ENCODE data around the gene CLEC4E. TPM values are rescaled to one million over a fixed set of nuclear protein-coding genes. Genes with fewer than 3 reads are reported as not detected.

CLEC4E gene
- total RNA-seq, 1 donor from 2014 or later: 1.2 TPM

DNA sequence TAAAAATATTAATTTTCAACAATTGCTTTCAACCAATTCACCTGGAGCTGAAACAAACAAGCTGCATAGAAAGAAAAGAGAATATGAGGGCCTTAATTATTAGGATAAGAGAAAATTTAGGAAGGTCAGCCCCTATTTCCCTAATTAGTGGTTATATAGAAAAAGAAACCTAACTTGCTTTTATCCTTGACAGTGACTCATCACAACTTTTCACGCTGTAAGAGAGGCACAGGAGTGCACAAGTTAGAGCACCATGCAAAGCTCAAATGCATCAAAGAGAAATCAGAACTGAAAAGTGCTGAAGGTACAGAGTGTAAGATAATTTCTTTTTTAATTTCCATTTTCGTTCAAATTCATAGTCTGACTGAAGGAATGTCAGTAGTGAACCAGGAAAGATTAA, 22.7 kb downstream of the CLEC4E start:
- H3K9me3 Mint-ChIP-seq (ENCODE audit: unreplicated experiment): no peaks in the 10 kb centered on the region
- H3K4me3 Mint-ChIP-seq (ENCODE audit: unreplicated experiment): no peak overlapping the region
- DNase-seq (ENCODE audit: low spot score): no peak
- H3K27ac Mint-ChIP-seq (ENCODE audit: unreplicated experiment): no peak overlapping the region
- H3K4me1 Mint-ChIP-seq (ENCODE audit: unreplicated experiment): peaks cover 4% of the 10 kb centered on the region
- H3K27me3 Mint-ChIP-seq (ENCODE audit: unreplicated experiment): no peaks in the 10 kb centered on the region
- TF ChIP-seq, protein P1, sequence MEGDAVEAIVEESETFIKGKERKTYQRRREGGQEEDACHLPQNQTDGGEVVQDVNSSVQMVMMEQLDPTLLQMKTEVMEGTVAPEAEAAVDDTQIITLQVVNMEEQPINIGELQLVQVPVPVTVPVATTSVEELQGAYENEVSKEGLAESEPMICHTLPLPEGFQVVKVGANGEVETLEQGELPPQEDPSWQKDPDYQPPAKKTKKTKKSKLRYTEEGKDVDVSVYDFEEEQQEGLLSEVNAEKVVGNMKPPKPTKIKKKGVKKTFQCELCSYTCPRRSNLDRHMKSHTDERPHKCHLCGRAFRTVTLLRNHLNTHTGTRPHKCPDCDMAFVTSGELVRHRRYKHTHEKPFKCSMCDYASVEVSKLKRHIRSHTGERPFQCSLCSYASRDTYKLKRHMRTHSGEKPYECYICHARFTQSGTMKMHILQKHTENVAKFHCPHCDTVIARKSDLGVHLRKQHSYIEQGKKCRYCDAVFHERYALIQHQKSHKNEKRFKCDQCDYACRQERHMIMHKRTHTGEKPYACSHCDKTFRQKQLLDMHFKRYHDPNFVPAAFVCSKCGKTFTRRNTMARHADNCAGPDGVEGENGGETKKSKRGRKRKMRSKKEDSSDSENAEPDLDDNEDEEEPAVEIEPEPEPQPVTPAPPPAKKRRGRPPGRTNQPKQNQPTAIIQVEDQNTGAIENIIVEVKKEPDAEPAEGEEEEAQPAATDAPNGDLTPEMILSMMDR (IDR thresholded peaks at IDR 0.05; ENCODE audit: unreplicated experiment): no peak
- no peaks in the 10 kb centered on the region for H3K36me3 Mint-ChIP-seq (ENCODE audit: low read depth, unreplicated experiment)

DNA sequence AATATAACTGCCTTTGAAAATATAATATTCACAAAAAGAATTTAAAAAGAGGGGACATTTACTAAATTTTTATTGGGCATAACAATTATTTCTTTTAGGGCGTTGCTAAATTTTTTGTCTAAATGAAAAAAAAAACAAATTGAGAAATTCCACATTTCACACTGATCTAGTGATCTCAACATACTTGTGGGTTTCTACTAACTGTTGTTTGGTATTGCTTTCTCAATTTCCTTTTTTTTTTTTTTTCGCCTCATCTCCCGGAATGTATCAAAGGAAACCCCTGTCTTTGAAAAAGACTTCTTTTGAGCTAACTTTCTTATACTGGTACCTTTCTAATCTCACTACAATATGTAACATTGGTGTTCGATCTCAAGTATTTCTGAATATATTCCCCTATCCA, 27.4 kb downstream of the CLEC4E start, which contains the start of gene CLEC4D:
CLEC4D (plus strand) TSS at position 248 of the 400 bp plus-strand sequence. CDS start 230 bp downstream, outside the sequence.
- Mint-ChIP-seq H3K36me3 (ENCODE audit: low read depth, unreplicated experiment) (no peaks in the 10 kb centered on the region), H3K4me1 (ENCODE audit: unreplicated experiment) (peaks cover 4% of the 10 kb centered on the region), H3K27me3 (ENCODE audit: unreplicated experiment) (no peaks in the 10 kb centered on the region), H3K27ac (ENCODE audit: unreplicated experiment) (no peak within 1 kb of the TSS), H3K9me3 (ENCODE audit: unreplicated experiment) (no peaks in the 10 kb centered on the region), H3K4me3 (ENCODE audit: unreplicated experiment) (no peak within 1 kb of the TSS)
- no peak for DNase-seq (ENCODE audit: low spot score)
- TF ChIP-seq, protein P1 (IDR thresholded peaks at IDR 0.05; ENCODE audit: unreplicated experiment): no peak

DNA sequence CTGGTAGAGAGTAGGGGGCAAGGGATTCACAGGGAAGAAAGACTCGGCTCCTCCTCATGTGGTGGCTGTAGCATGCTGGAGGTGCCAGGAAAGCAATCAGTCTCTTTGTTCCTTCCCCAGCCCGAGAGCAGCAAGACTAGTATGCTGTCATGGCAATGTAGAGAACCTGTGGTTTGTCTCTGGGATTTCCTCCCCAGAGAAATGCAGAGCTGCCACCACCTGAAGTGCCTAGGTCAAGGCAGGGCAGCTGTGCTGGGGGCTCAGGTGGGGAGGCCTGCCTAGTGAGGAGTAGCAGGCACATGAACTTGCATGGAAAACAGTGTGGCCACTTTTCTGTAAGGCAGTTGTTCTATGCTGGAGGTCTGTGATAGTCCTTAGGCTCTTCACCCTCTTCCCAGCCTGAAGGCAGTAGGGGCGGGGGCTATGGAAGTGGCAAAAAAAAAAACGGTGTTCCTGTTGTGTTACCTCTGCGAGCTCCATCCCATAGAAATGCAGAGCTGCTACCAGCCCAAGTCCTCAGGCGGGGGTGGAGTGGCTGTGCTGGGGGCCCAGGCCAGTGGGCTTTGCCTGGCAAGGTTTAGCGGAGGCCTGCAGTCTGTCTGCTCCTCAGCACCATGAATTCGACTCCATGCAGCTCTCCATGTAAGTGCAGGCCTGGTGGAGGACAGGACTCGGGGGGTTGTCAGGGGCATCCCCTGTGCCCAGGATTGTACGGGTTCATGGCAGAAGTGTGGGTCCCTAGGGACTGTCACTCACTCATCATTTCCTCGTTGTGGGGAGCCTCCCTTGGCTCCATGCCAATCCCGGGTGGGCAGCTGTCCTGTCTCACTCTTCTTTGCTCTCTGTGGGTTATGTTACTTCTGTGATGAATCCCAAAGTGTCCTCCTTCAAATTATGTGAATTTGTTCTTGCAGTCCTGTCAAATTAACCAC, 31.5 kb downstream of the CLEC4E start:
- TF ChIP-seq, protein P1 (IDR thresholded peaks at IDR 0.05; ENCODE audit: unreplicated experiment): no peak
- Mint-ChIP-seq H3K27ac (ENCODE audit: unreplicated experiment) (no peak overlapping the region), H3K36me3 (ENCODE audit: low read depth, unreplicated experiment) (no peaks in the 10 kb centered on the region), H3K27me3 (ENCODE audit: unreplicated experiment) (peaks cover 3% of the 10 kb centered on the region), H3K9me3 (ENCODE audit: unreplicated experiment) (no peaks in the 10 kb centered on the region), H3K4me3 (ENCODE audit: unreplicated experiment) (no peak overlapping the region), H3K4me1 (ENCODE audit: unreplicated experiment) (peaks cover 4% of the 10 kb centered on the region)
- no peak for DNase-seq (ENCODE audit: low spot score)

DNA sequence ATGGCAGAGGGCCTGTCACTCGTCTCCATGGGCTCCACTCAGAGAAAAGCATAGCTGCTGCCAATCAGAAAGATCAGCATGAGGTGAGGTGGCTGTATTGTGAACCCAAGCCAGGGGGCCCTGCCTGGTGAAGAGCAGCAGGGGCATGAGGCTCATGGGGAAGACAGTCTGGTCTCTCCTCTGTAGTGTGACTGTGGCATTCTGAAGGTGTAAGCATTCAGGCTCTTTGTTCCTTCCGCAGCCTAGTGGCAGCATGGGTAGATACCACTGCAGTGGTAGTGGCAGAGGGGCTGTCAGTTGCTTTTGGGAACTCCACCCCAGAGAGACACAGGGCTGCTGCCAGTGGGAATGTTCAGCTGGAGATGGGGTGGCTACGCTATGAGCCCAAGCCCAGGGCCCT, 32.5 kb downstream of the CLEC4E start:
- DNase-seq (ENCODE audit: low spot score): no peak
- no peak overlapping the region for H3K4me3 Mint-ChIP-seq (ENCODE audit: unreplicated experiment)
- H3K27ac Mint-ChIP-seq (ENCODE audit: unreplicated experiment): no peak overlapping the region
- TF ChIP-seq, protein P1 (IDR thresholded peaks at IDR 0.05; ENCODE audit: unreplicated experiment): no peak
- no peaks in the 10 kb centered on the region for H3K36me3 Mint-ChIP-seq (ENCODE audit: low read depth, unreplicated experiment)
- peaks cover 3% of the 10 kb centered on the region for H3K27me3 Mint-ChIP-seq (ENCODE audit: unreplicated experiment)
- no peaks in the 10 kb centered on the region for H3K9me3 Mint-ChIP-seq (ENCODE audit: unreplicated experiment)
- H3K4me1 Mint-ChIP-seq (ENCODE audit: unreplicated experiment): no peaks in the 10 kb centered on the region

DNA sequence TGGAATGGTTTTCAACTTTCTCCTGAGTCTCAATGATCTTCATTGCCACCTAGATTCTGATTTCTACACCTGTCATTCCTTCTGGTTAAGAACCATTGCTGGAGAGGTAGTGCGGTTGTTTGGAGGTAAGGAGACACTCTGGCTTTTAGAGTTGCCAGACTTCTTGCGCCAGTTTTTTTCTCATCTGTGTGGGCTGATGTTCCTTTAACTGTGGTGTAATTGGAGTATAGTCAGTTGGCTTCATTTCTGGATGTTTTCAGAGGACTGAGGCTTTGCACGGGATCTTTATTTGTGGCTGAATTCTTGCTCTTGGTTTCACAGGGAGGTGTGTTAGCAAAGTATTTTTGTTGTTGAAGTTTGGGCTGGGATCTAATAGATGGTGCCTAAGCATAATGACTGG, 33.1 kb downstream of the CLEC4E start:
- H3K27me3 Mint-ChIP-seq (ENCODE audit: unreplicated experiment): peaks cover 3% of the 10 kb centered on the region

More for the DNA sequence above, 33.1 kb downstream of the CLEC4E start:
- no peaks in the 10 kb centered on the region for H3K4me1 Mint-ChIP-seq (ENCODE audit: unreplicated experiment)
- TF ChIP-seq, protein P1 (IDR thresholded peaks at IDR 0.05; ENCODE audit: unreplicated experiment): no peak
- no peaks in the 10 kb centered on the region for H3K9me3 Mint-ChIP-seq (ENCODE audit: unreplicated experiment)
- DNase-seq (ENCODE audit: low spot score): no peak
- no peaks in the 10 kb centered on the region for H3K36me3 Mint-ChIP-seq (ENCODE audit: low read depth, unreplicated experiment)
- no peak overlapping the region for H3K27ac Mint-ChIP-seq (ENCODE audit: unreplicated experiment)
- no peak overlapping the region for H3K4me3 Mint-ChIP-seq (ENCODE audit: unreplicated experiment)
